ENCODE measurements around the gene PBOV1. TPM values are rescaled to one million over a fixed set of nuclear protein-coding genes. Genes with fewer than 3 reads are reported as not detected.

Gene PBOV1
- total RNA-seq, 1 donor from 2014 or later = not detected

GRCh38 chr6:138234363-138234762 lies 16.1 kb upstream of the PBOV1 start:
- Mint-ChIP-seq H3K4me1 (ENCODE audit: unreplicated experiment) (no peaks in the 10 kb centered on the region), H3K9me3 (ENCODE audit: unreplicated experiment) (no peaks in the 10 kb centered on the region), H3K36me3 (ENCODE audit: unreplicated experiment) (no peaks in the 10 kb centered on the region), H3K27ac (ENCODE audit: unreplicated experiment) (no peak overlapping the region), H3K4me3 (ENCODE audit: unreplicated experiment) (no peak overlapping the region), H3K27me3 (ENCODE audit: unreplicated experiment) (peaks cover 2% of the 10 kb centered on the region)
- TF ChIP-seq CTCF (IDR thresholded peaks at IDR 0.05) = no peak
- DNase-seq (ENCODE audit: extremely low spot score, unreplicated experiment) = no peak

GRCh38 chr6:138231381-138231886 lies 13.1 kb upstream of the PBOV1 start:
- no peak for DNase-seq (ENCODE audit: extremely low spot score, unreplicated experiment)
- Mint-ChIP-seq H3K27me3 (ENCODE audit: unreplicated experiment) (peaks cover 7% of the 10 kb centered on the region), H3K27ac (ENCODE audit: unreplicated experiment) (no peak overlapping the region), H3K4me1 (ENCODE audit: unreplicated experiment) (no peaks in the 10 kb centered on the region), H3K9me3 (ENCODE audit: unreplicated experiment) (no peaks in the 10 kb centered on the region), H3K36me3 (ENCODE audit: unreplicated experiment) (no peaks in the 10 kb centered on the region), H3K4me3 (ENCODE audit: unreplicated experiment) (no peak overlapping the region)
- no peak for TF ChIP-seq CTCF (IDR thresholded peaks at IDR 0.05)

GRCh38 chr6:138230759-138231380 lies 12.6 kb upstream of the PBOV1 start:
- Mint-ChIP-seq H3K4me1 (ENCODE audit: unreplicated experiment) (no peaks in the 10 kb centered on the region), H3K9me3 (ENCODE audit: unreplicated experiment) (no peaks in the 10 kb centered on the region), H3K27ac (ENCODE audit: unreplicated experiment) (no peak overlapping the region), H3K36me3 (ENCODE audit: unreplicated experiment) (no peaks in the 10 kb centered on the region), H3K4me3 (ENCODE audit: unreplicated experiment) (no peak overlapping the region), H3K27me3 (ENCODE audit: unreplicated experiment) (peaks cover 7% of the 10 kb centered on the region)
- DNase-seq (ENCODE audit: extremely low spot score, unreplicated experiment) = no peak
- TF ChIP-seq CTCF (IDR thresholded peaks at IDR 0.05) = no peak

GRCh38 chr6:138230221-138230620 lies 11.9 kb upstream of the PBOV1 start:
- Mint-ChIP-seq H3K27me3 (ENCODE audit: unreplicated experiment) (peaks cover 7% of the 10 kb centered on the region), H3K36me3 (ENCODE audit: unreplicated experiment) (no peaks in the 10 kb centered on the region), H3K4me1 (ENCODE audit: unreplicated experiment) (no peaks in the 10 kb centered on the region), H3K27ac (ENCODE audit: unreplicated experiment) (no peak overlapping the region), H3K4me3 (ENCODE audit: unreplicated experiment) (no peak overlapping the region), H3K9me3 (ENCODE audit: unreplicated experiment) (no peaks in the 10 kb centered on the region)
- TF ChIP-seq CTCF (IDR thresholded peaks at IDR 0.05) = no peak
- no peak for DNase-seq (ENCODE audit: extremely low spot score, unreplicated experiment)

- TF ChIP-seq CTCF (IDR thresholded peaks at IDR 0.05) = no peak
- Mint-ChIP-seq H3K4me3 (ENCODE audit: unreplicated experiment) (no peak overlapping the region), H3K4me1 (ENCODE audit: unreplicated experiment) (no peaks in the 10 kb centered on the region), H3K9me3 (ENCODE audit: unreplicated experiment) (no peaks in the 10 kb centered on the region), H3K27ac (ENCODE audit: unreplicated experiment) (no peak overlapping the region), H3K36me3 (ENCODE audit: unreplicated experiment) (no peaks in the 10 kb centered on the region), H3K27me3 (ENCODE audit: unreplicated experiment) (peaks cover 7% of the 10 kb centered on the region)
- no peak for DNase-seq (ENCODE audit: extremely low spot score, unreplicated experiment)
Observed at GRCh38 chr6:138229663-138230179, 11.4 kb upstream of the PBOV1 start.
